K562 (cell line): ENCODE data around the gene KIAA0319L. TPM values are rescaled to one million over a fixed set of nuclear protein-coding genes. Genes with fewer than 3 reads are reported as not detected.

Experiments
- ARID1B ChIP-seq: fragments of 450-650 bp; IDR thresholded peaks from 2 replicates; pipeline ENCODE4 v1.6.1; 2016; ENCODE audit warnings: antibody characterized with exemption, mild to moderate bottlenecking, inconsistent platforms
- BRF1 ChIP-seq: IDR thresholded peaks from 3 replicates; pipeline ENCODE4 v1.6.1; 2011; ENCODE audit warnings: borderline replicate concordance, mild to moderate bottlenecking; ENCODE audit not compliant: insufficient read length; ENCODE audit errors: extremely low read depth
- CAMTA2 ChIP-seq: fragments of 250-450 bp; sonication (Bioruptor Pico); conservative IDR thresholded peaks from 2 replicates; pipeline ENCODE4 v1.5.1; 2022
- CBFA2T3 ChIP-seq: fragments of 450-650 bp; IDR thresholded peaks from 2 replicates; pipeline ENCODE4 v1.6.1; 2017
- CHAMP1 ChIP-seq: fragments of 450-650 bp; IDR thresholded peaks from 2 replicates; pipeline ENCODE4 v1.6.1; 2016; ENCODE audit warnings: mild to moderate bottlenecking
- ELK1 ChIP-seq: sonication (generic); formaldehyde crosslinking; IDR thresholded peaks from 2 replicates; pipeline ENCODE4 v1.8.1; 2022; ENCODE audit warnings: missing genetic modification reagents
- FOXJ2 ChIP-seq: fragments of 200-800 bp; sonication (Bioruptor generic); IDR thresholded peaks from 2 replicates; pipeline ENCODE4 v1.6.1; 2016; ENCODE audit warnings: missing genetic modification characterization, missing compliant biosample characterization
- KHSRP ChIP-seq: fragments of 450-650 bp; IDR thresholded peaks from 2 replicates; pipeline ENCODE4 v1.6.1; 2017
- MNT ChIP-seq, 2 experiments: fragments of 450-650 bp; conservative IDR thresholded peaks; 2 replicates each; pipeline ENCODE4 v1.6.1; 2017; ENCODE audit warnings: mild to moderate bottlenecking in 2 of 2, moderate library complexity in 2 of 2
- MYC ChIP-seq, 2 experiments: fragments of 250-450 bp in 1 of 2; sonication (Bioruptor Pico) in 1 of 2; IDR thresholded peaks; 2 replicates each; pipeline versions ENCODE4 v1.5.1 to v1.6.1; 2012 to 2021; ENCODE audit warnings: low read depth in 2 of 2, borderline replicate concordance in 1 of 2, improper control_type of control experiment in 1 of 2, low read length in 1 of 2, mild to moderate bottlenecking in 1 of 2, moderate library complexity in 1 of 2
- NR2C2 ChIP-seq, 2 experiments: fragments of 200-800 bp in 1 of 2; sonication (Bioruptor generic) in 1 of 2; sonication (generic) in 1 of 2; formaldehyde crosslinking in 1 of 2; IDR thresholded peaks; 2 replicates each; pipeline versions ENCODE4 v1.6.1 to v1.8.0; 2016 to 2022; ENCODE audit warnings: mild to moderate bottlenecking in 1 of 2, missing compliant biosample characterization in 1 of 2, missing genetic modification characterization in 1 of 2, missing genetic modification reagents in 1 of 2
- SPI1 ChIP-seq: IDR thresholded peaks from 2 replicates; pipeline ENCODE4 v1.6.1; 2011; ENCODE audit warnings: low read depth, low read length, control low read depth, borderline replicate concordance
- SRSF9 ChIP-seq: fragments of 200-400 bp; formaldehyde crosslinking; IDR thresholded peaks from 2 replicates; pipeline ENCODE4 v1.6.1; 2017; ENCODE audit warnings: low read depth, low read length, borderline replicate concordance
- ZBTB11 ChIP-seq, 3 experiments: fragments of 200-800 bp in 1 of 3; fragments of 250-450 bp in 1 of 3; fragments of 450-650 bp in 1 of 3; sonication (Bioruptor Pico) in 1 of 3; sonication (Bioruptor generic) in 1 of 3; formaldehyde crosslinking in 1 of 3; IDR thresholded peaks; 2 replicates each; pipeline versions ENCODE4 v1.6.1 to v1.8.0; 2016 to 2022; ENCODE audit warnings: mild to moderate bottlenecking in 2 of 3, missing genetic modification characterization in 2 of 3, missing compliant biosample characterization in 1 of 3, moderate library complexity in 1 of 3
- ZBTB9 ChIP-seq: fragments of 450-650 bp; formaldehyde crosslinking; IDR thresholded peaks from 2 replicates; pipeline ENCODE4 v1.4.0; 2020; ENCODE audit warnings: mild to moderate bottlenecking, moderate library complexity
- polyA plus RNA-seq, 8 experiments: library from polyadenylated mRNA; depleted of rRNA in 4 of 8; stranded (reverse) in 5 of 8; unstranded in 3 of 8; fragments of >200 nt; fragmentation: Nextera tagmentation in 2 of 8; fragmentation: Illumina TruSeq in 1 of 8; extraction: Ambion mirVana in 2 of 8; extraction: Trizol in 1 of 8; gene quantifications; 2 replicates each; pipeline versions ENCODE4 v1.2.1 to v1.2.3, GENCODE V29; 2011 to 2014; ENCODE audit warnings: inconsistent platforms in 1 of 8, missing spikeins in 1 of 8
- total RNA-seq, 7 experiments: library from RNA; depleted of rRNA in 6 of 7; stranded (reverse); fragments of >200 nt in 6 of 7; fragmentation: Illumina TruSeq in 2 of 7; extraction: Trizol in 2 of 7; gene quantifications; 2 replicates each; pipeline versions ENCODE4 v1.2.1 to v1.2.3, GENCODE V29; 2011 to 2021; ENCODE audit warnings: low replicate concordance in 1 of 7

Gene KIAA0319L
- total and polyA plus RNA-seq, 9 of the 15 experiments (the other 6 are each of a cell fraction or from before 2014, with no cell fraction given) = 2.4 to 51.7 (median 27.4) TPM

- TF ChIP-seq CHAMP1 (0 out of 2 replicates have a peak, but pooled peaks have one; percentile 25), NR2C2 (CRISPR knock-in tag; IDR thresholded peaks at IDR 0.05) (no peak), NR2C2 (tag; IDR thresholded peaks at IDR 0.05) (no peak), SRSF9 (no peak), FOXJ2 (no peak), CAMTA2 (CRISPR knock-in tag) (no peak), BRF1 (no peak), CBFA2T3 (peak; percentile 44; the same call in 1 of the 2 replicates), MNT (conservative IDR thresholded peaks at IDR 0.05) (no peak), ARID1B (peak; percentile 48), MYC (IDR thresholded peaks at IDR 0.05; ENCODE audit: low read depth, low read length) (no peak), MYC (CRISPR knock-in tag; IDR thresholded peaks at IDR 0.05; ENCODE audit: borderline replicate concordance, low read depth) (no peak), ZBTB11 (CRISPR knock-in tag; IDR thresholded peaks at IDR 0.05) (no peak), KHSRP (no peak), ELK1 (CRISPR knock-in tag) (no peak), SPI1 (peak; percentile 50; the same call in 1 of the 2 replicates), ZBTB9 (no peak)
These were observed 131.1 kb downstream of the KIAA0319L start (continued) for GRCh38 chr1:35426097-35426586.
